HepG2 (cell line): ENCODE measurements around the gene NTM. TPM values are rescaled to one million over a fixed set of nuclear protein-coding genes. Genes with fewer than 3 reads are reported as not detected.

Source experiments
- ATAC-seq: fragments of 200-7000 bp; cut with Tn5 transposase; 3 replicates; pipeline ENCODE4 v1.9.1; 2020; ENCODE audit warnings: mild to moderate bottlenecking, moderate library complexity
- BruUV-seq: library from RNA; stranded (reverse); fragments of 400-500 nt; replicated peaks from 2 replicates; lab custom pipeline; 2021; lab: Mats Ljungman, UMichigan
- CTCF ChIA-PET: fragments of 300-600 bp; formaldehyde crosslinking; extraction: SDS; loops from one replicate; lab custom pipeline; 2021; ENCODE audit warnings: low total read pairs, inconsistent platforms, low intra/inter-chr PET ratio; lab: Yijun Ruan, JAX
- POLR2A ChIA-PET: fragments of 350-600 bp; sonication (Branson Sonifier 250); formaldehyde crosslinking; loops from one replicate; lab custom pipeline; 2020; ENCODE audit warnings: antibody characterized with exemption, inconsistent platforms; lab: Yijun Ruan, JAX
- DNase-seq: peaks from one replicate; pipeline ENCODE4 v3.0.0-alpha.2; 2015; ENCODE audit warnings: low spot score
- FAIRE-seq: peaks from 3 replicates; lab custom pipeline; 2011; peaks lifted over from hg19 to GRCh38; lab: Jason Lieb, UNC
- H2AFZ ChIP-seq: one replicate; pipeline ENCODE4 v1.6.1; 2011; ENCODE audit warnings: low read length, inconsistent platforms
- H3K27ac ChIP-seq: fragments of 300-600 bp; 3 replicates; pipeline ENCODE4 v1.8.0; 2011; ENCODE audit warnings: mixed run types, mild to moderate bottlenecking, mixed read lengths, low read length, inconsistent platforms; ENCODE audit not compliant: insufficient read depth; ENCODE audit errors: extremely low read length
- H3K27me3 ChIP-seq, 2 experiments: fragments of 200-600 bp in 1 of 2; 2 replicates in 1 of 2; 3 replicates in 1 of 2; pipeline versions ENCODE4 v1.6.0 to v1.8.0; 2011; ENCODE audit warnings: low read length in 2 of 2, mild to moderate bottlenecking in 2 of 2, moderate library complexity in 2 of 2, inconsistent platforms in 1 of 2; ENCODE audit not compliant: insufficient read depth in 2 of 2, control insufficient read depth in 1 of 2
- H3K36me3 ChIP-seq, 2 experiments: fragments of 200-600 bp in 1 of 2; replicated peaks in 1 of 2; 2 replicates in 1 of 2; 3 replicates in 1 of 2; pipeline versions ENCODE4 v1.5.1 to v1.8.0; 2011; ENCODE audit warnings: low read length in 2 of 2, inconsistent platforms in 1 of 2; ENCODE audit not compliant: insufficient read depth in 2 of 2, control insufficient read depth in 1 of 2
- H3K4me1 ChIP-seq: 2 replicates; pipeline ENCODE4 v1.5.1; 2012; ENCODE audit warnings: low read length, inconsistent platforms; ENCODE audit not compliant: insufficient read depth
- H3K4me2 ChIP-seq: 2 replicates; pipeline ENCODE4 v1.6.0; 2011; ENCODE audit warnings: low read depth, low read length, inconsistent platforms
- H3K4me3 ChIP-seq, 3 experiments: fragments of 200-600 bp in 1 of 3; sonication (generic), shearing (Covaris generic) in 1 of 3; replicated peaks in 1 of 3; 2 replicates each; pipeline ENCODE4 v1.5.1; 2011 to 2016; ENCODE audit warnings: low read length in 3 of 3, inconsistent platforms in 2 of 3, low read depth in 2 of 3, mild to moderate bottlenecking in 2 of 3, control low read depth in 1 of 3, mixed read lengths in 1 of 3; ENCODE audit not compliant: insufficient read depth in 1 of 3
- H3K79me2 ChIP-seq: one replicate; pipeline ENCODE4 v1.6.1; 2011; ENCODE audit warnings: low read length, inconsistent platforms; ENCODE audit not compliant: insufficient read depth
- H3K9ac ChIP-seq: 2 replicates; pipeline ENCODE4 v1.6.0; 2011; ENCODE audit warnings: mild to moderate bottlenecking, low read depth, low read length, inconsistent platforms; ENCODE audit not compliant: insufficient read depth
- H3K9me3 ChIP-seq: 2 replicates; pipeline ENCODE4 v1.5.1; 2012; ENCODE audit warnings: mild to moderate bottlenecking, low read length
- H4K20me1 ChIP-seq: 2 replicates; pipeline ENCODE4 v1.6.0; 2011; ENCODE audit warnings: inconsistent platforms, mild to moderate bottlenecking, low read length, moderate library complexity; ENCODE audit not compliant: insufficient read depth
- BCL3 ChIP-seq: sonication (generic); formaldehyde crosslinking; IDR thresholded peaks from 2 replicates; pipeline ENCODE4 v1.5.1; 2020; ENCODE audit warnings: mild to moderate bottlenecking, missing genetic modification reagents, moderate library complexity
- DRAP1 ChIP-seq: IDR thresholded peaks from 2 replicates; pipeline ENCODE4 v1.6.1; 2016; ENCODE audit warnings: missing genetic modification reagents, missing compliant biosample characterization
- HDAC1 ChIP-seq: sonication (generic); formaldehyde crosslinking; IDR thresholded peaks from 2 replicates; pipeline ENCODE4 v1.5.1; 2020; ENCODE audit warnings: mild to moderate bottlenecking, missing genetic modification reagents
- JUN ChIP-seq: sonication (generic); formaldehyde crosslinking; IDR thresholded peaks from 2 replicates; pipeline ENCODE4 v1.4.0; 2020; ENCODE audit warnings: mild to moderate bottlenecking, missing genetic modification reagents
- NFYB ChIP-seq: sonication (generic); formaldehyde crosslinking; IDR thresholded peaks from 2 replicates; pipeline ENCODE4 v1.4.0; 2020; ENCODE audit warnings: missing genetic modification reagents
- NR2C2 ChIP-seq: sonication (generic); formaldehyde crosslinking; IDR thresholded peaks from 2 replicates; pipeline ENCODE4 v1.4.0; 2020; ENCODE audit warnings: missing genetic modification reagents, mild to moderate bottlenecking, moderate library complexity, borderline replicate concordance
- PLSCR1 ChIP-seq: sonication (generic); formaldehyde crosslinking; IDR thresholded peaks from 2 replicates; pipeline ENCODE4 v1.5.0; 2020; ENCODE audit warnings: missing genetic modification reagents, mild to moderate bottlenecking, borderline replicate concordance
- RARA ChIP-seq: IDR thresholded peaks from 2 replicates; pipeline ENCODE4 v1.6.1; 2016; ENCODE audit warnings: missing genetic modification reagents, missing compliant biosample characterization
- RARG ChIP-seq: sonication (generic); formaldehyde crosslinking; IDR thresholded peaks from 2 replicates; pipeline ENCODE4 v1.4.0; 2020; ENCODE audit warnings: low read depth, mild to moderate bottlenecking, missing genetic modification reagents
- ZKSCAN8 ChIP-seq: IDR thresholded peaks from 2 replicates; pipeline ENCODE4 v1.6.1; 2016; ENCODE audit warnings: borderline replicate concordance, missing genetic modification reagents, missing compliant biosample characterization
- ZNF12 ChIP-seq: sonication (generic); formaldehyde crosslinking; IDR thresholded peaks from 2 replicates; pipeline ENCODE4 v1.5.0; 2020; ENCODE audit warnings: missing genetic modification reagents
- ZNF431 ChIP-seq: sonication (generic); formaldehyde crosslinking; IDR thresholded peaks from 2 replicates; pipeline ENCODE4 v1.9.0; 2022; ENCODE audit warnings: missing genetic modification reagents, low read depth, mild to moderate bottlenecking, borderline replicate concordance
- ZNF788 ChIP-seq: sonication (generic); formaldehyde crosslinking; IDR thresholded peaks from 2 replicates; pipeline ENCODE4 v1.5.0; 2020; ENCODE audit warnings: mild to moderate bottlenecking, missing genetic modification reagents, borderline replicate concordance
- ZSCAN30 ChIP-seq: sonication (generic); formaldehyde crosslinking; IDR thresholded peaks from 2 replicates; pipeline ENCODE4 v1.5.0; 2020; ENCODE audit warnings: mild to moderate bottlenecking, missing genetic modification reagents
- WGBS: methylation state at CpG from one replicate; pipeline ENCODE4 v1.1.6; 2017; ENCODE audit warnings: low lambda C conversion rate; 5-methylcytosine and 5-hydroxymethylcytosine counted together
- in situ Hi-C: cut with HindIII; loops from 2 replicates; pipeline ENCODE4 v1.10.0; 2017; ENCODE audit warnings: low pct_unique_long_range_greater_than_20kb; ENCODE audit not compliant: extremely low pct_ligation_motif_present
- intact Hi-C: fragments of 100-400 bp; cut with micrococcal nuclease; formaldehyde crosslinking; loops from one replicate; pipeline ENCODE4 v1.10.0; 2022; ENCODE audit not compliant: unreplicated experiment
- polyA plus RNA-seq, 8 experiments: library from polyadenylated mRNA; depleted of rRNA in 3 of 8; stranded (reverse) in 7 of 8; unstranded in 1 of 8; fragments of >200 nt; fragmentation: Illumina TruSeq in 4 of 8; extraction: Trizol in 4 of 8; gene quantifications; 2 replicates each; pipeline versions ENCODE4 v1.2.1 to v1.2.3, GENCODE V29; 2011 to 2016; ENCODE audit warnings: low read depth in 4 of 8, missing spikeins in 1 of 8, mixed read lengths in 1 of 8; ENCODE audit not compliant: insufficient read depth in 1 of 8
- total RNA-seq, 5 experiments: library from RNA; depleted of rRNA; stranded (reverse); fragments of >200 nt; fragmentation: Illumina TruSeq; extraction: Trizol; gene quantifications; 2 replicates each; pipeline ENCODE4 v1.2.3, GENCODE V29; 2016; ENCODE audit warnings: low read depth in 1 of 5
- TF ChIP-seq, protein P1 (sequence below): sonication (generic); formaldehyde crosslinking; IDR thresholded peaks from 2 replicates; pipeline ENCODE4 v1.4.0; 2020; ENCODE audit warnings: missing genetic modification reagents
- TF ChIP-seq, protein P2 (sequence below), 2 experiments: fragments of 450-650 bp in 1 of 2; sonication (generic) in 1 of 2; formaldehyde crosslinking; IDR thresholded peaks; 2 replicates each; pipeline versions ENCODE4 v1.5.0 to v1.8.0; 2020 to 2022; ENCODE audit warnings: mild to moderate bottlenecking in 1 of 2, missing genetic modification reagents in 1 of 2

NTM gene
- total and polyA plus RNA-seq, 2 of the 13 experiments (the other 11 are each of a cell fraction or from before 2014, with no cell fraction given), result not detected

DNA sequence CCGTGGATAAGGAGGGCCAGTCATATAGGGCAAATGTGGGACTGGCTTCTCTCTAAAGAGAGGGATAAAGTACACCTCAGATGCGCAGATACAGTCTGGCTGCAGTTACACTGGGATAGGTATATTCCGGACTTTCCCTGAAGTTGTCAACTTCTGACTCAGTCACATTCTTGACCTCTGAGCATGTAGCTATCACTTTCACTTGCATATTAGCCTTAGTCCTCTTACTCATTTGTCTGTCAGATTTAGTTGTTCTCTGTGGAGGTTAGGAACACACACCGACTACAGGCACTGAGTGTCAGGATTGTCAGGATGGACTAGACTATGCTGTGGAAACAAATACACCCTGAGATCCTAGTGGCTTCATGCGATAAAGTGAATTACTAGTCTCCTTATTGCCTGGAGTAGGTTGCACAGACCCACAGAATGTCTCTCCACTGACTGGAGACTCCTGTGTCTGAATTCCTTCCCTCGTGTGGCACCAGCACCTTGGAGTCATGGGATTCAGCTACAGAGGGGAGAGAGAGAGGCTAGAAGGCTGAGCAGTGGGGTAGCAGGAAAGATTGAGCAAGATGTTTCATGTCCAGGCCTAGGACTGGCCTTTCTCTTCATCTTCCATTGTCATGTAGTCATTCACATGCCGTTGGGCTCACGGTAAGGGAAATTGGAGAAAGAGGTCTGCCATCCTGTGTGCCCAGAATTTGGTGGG is 654.3 kb downstream of the NTM start:
- Histone ChIP-seq H3K4me1 (no peaks in the 10 kb centered on the region), H3K27me3 (0 out of 5 replicates have a peak, but pooled peaks cover 0 to 4% of the 10 kb centered on the region in 2 experiments), H3K4me3 (no peak overlapping the region), H3K9ac (no peak overlapping the region), H4K20me1 (no peaks in the 10 kb centered on the region), H2AFZ (no peak overlapping the region), H3K79me2 (no peaks in the 10 kb centered on the region), H3K36me3 (no peaks in the 10 kb centered on the region), H3K4me2 (no peak overlapping the region), H3K9me3 (no peaks in the 10 kb centered on the region), H3K27ac (no peak overlapping the region)
- WGBS, result 7% methylated on average over 8 of the region's 8 CpGs
- CTCF ChIA-PET, result no interaction called here
- FAIRE-seq (no peak), DNase-seq (no peak), ATAC-seq (no peak)
- no peak for TF ChIP-seq NR2C2 (CRISPR knock-in tag)
- TF ChIP-seq RARA (CRISPR knock-in tag), result no peak
- no peak for TF ChIP-seq JUN
- no peak for TF ChIP-seq DRAP1 (CRISPR knock-in tag)
- no peak for TF ChIP-seq ZNF788
- TF ChIP-seq NFYB (CRISPR knock-in tag), result no peak
- TF ChIP-seq, protein P1, sequence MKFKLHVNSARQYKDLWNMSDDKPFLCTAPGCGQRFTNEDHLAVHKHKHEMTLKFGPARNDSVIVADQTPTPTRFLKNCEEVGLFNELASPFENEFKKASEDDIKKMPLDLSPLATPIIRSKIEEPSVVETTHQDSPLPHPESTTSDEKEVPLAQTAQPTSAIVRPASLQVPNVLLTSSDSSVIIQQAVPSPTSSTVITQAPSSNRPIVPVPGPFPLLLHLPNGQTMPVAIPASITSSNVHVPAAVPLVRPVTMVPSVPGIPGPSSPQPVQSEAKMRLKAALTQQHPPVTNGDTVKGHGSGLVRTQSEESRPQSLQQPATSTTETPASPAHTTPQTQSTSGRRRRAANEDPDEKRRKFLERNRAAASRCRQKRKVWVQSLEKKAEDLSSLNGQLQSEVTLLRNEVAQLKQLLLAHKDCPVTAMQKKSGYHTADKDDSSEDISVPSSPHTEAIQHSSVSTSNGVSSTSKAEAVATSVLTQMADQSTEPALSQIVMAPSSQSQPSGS (CRISPR knock-in tag), result no peak
- no peak for TF ChIP-seq ZNF12 (CRISPR knock-in tag)
- TF ChIP-seq ZSCAN30 (CRISPR knock-in tag), result no peak
- TF ChIP-seq, protein P2, sequence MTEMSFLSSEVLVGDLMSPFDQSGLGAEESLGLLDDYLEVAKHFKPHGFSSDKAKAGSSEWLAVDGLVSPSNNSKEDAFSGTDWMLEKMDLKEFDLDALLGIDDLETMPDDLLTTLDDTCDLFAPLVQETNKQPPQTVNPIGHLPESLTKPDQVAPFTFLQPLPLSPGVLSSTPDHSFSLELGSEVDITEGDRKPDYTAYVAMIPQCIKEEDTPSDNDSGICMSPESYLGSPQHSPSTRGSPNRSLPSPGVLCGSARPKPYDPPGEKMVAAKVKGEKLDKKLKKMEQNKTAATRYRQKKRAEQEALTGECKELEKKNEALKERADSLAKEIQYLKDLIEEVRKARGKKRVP (CRISPR knock-in tag; IDR thresholded peaks at IDR 0.05), result no peak
- no peak for TF ChIP-seq ZNF431
- TF ChIP-seq PLSCR1 (CRISPR knock-in tag), result no peak
- no peak for TF ChIP-seq RARG (CRISPR knock-in tag)
- TF ChIP-seq ZKSCAN8 (CRISPR knock-in tag), result no peak
- no peak for TF ChIP-seq BCL3 (CRISPR knock-in tag)
- TF ChIP-seq HDAC1 (CRISPR knock-in tag), result no peak
- intact Hi-C loops, result loop anchor here (5.0 kb wide), 1 partner anchor 332 kb away; no protein-coding TSS in a partner anchor
- POLR2A ChIA-PET, result no interaction called here
- in situ Hi-C loops, result loop anchor here (10.0 to 25.0 kb wide), 2 partner anchors 160 to 287 kb away; no protein-coding TSS in a partner anchor
- no TSS peak for BruUV-seq
